ENCODE results near the gene CADM1.

CADM1 gene

GRCh38 chr11:115153135-115153534, 351.1 kb downstream of the CADM1 start:
- Histone ChIP-seq H3K36me3 (ENCODE audit: control insufficient read depth, insufficient read depth, low read length) (no peaks in the 10 kb centered on the region), H3K27ac (ENCODE audit: low read depth, low read length) (no peak overlapping the region), H3K9me3 (ENCODE audit: control insufficient read depth, insufficient read depth, low read length) (no peaks in the 10 kb centered on the region), H3K4me1 (ENCODE audit: control insufficient read depth, insufficient read depth, low read length) (no peaks in the 10 kb centered on the region), H3K9ac (ENCODE audit: low read depth, low read length) (no peak overlapping the region), H3K4me3 (ENCODE audit: low read depth, low read length) (no peak overlapping the region), H3K27me3 (ENCODE audit: control insufficient read depth, insufficient read depth, low read length) (no peaks in the 10 kb centered on the region)

- Histone ChIP-seq H3K27me3 (ENCODE audit: control insufficient read depth, insufficient read depth, low read length) (no peaks in the 10 kb centered on the region), H3K4me1 (ENCODE audit: control insufficient read depth, insufficient read depth, low read length) (no peaks in the 10 kb centered on the region), H3K4me3 (ENCODE audit: low read depth, low read length) (no peak overlapping the region), H3K36me3 (ENCODE audit: control insufficient read depth, insufficient read depth, low read length) (no peaks in the 10 kb centered on the region), H3K9me3 (ENCODE audit: control insufficient read depth, insufficient read depth, low read length) (no peaks in the 10 kb centered on the region), H3K9ac (ENCODE audit: low read depth, low read length) (no peak overlapping the region), H3K27ac (ENCODE audit: low read depth, low read length) (no peak overlapping the region)
Observed at GRCh38 chr11:115151010-115151409, 353.2 kb downstream of the CADM1 start.

- no peak overlapping the region for H3K27ac ChIP-seq (ENCODE audit: low read depth, low read length)
- H3K9me3 ChIP-seq (ENCODE audit: control insufficient read depth, insufficient read depth, low read length) = no peaks in the 10 kb centered on the region
- H3K4me3 ChIP-seq (ENCODE audit: low read depth, low read length) = no peak overlapping the region
- H3K27me3 ChIP-seq (ENCODE audit: control insufficient read depth, insufficient read depth, low read length) = no peaks in the 10 kb centered on the region
- no peaks in the 10 kb centered on the region for H3K4me1 ChIP-seq (ENCODE audit: control insufficient read depth, insufficient read depth, low read length)
- no peaks in the 10 kb centered on the region for H3K36me3 ChIP-seq (ENCODE audit: control insufficient read depth, insufficient read depth, low read length)
- no peak overlapping the region for H3K9ac ChIP-seq (ENCODE audit: low read depth, low read length)
Observed at GRCh38 chr11:115148691-115149090, 355.5 kb downstream of the CADM1 start.

DNA sequence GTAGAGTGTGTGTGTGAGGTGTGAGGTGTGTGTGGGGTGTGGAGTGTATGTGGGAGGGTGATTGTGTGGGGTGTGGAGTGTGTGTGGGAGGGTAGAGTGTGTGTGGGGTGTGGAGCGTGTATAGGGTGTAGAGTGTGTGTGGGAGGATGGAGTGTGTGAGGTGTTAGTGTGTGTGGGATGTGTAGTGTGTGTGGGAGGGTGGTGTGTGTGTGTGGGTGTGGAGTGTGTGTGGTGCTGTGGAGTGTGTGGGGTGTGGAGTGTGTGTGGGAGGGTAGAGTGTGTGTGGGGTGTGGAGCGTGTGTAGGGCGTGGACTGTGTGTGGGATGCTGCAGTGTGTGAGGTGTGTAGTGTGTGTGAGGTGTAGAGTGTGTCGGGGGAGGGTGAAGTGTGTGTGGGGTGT, 356.1 kb downstream of the CADM1 start:
- no peak overlapping the region for H3K27ac ChIP-seq (ENCODE audit: low read depth, low read length)
- H3K4me1 ChIP-seq (ENCODE audit: control insufficient read depth, insufficient read depth, low read length) = no peaks in the 10 kb centered on the region
- no peak overlapping the region for H3K9ac ChIP-seq (ENCODE audit: low read depth, low read length)
- no peaks in the 10 kb centered on the region for H3K36me3 ChIP-seq (ENCODE audit: control insufficient read depth, insufficient read depth, low read length)
- no peak overlapping the region for H3K4me3 ChIP-seq (ENCODE audit: low read depth, low read length)
- no peaks in the 10 kb centered on the region for H3K27me3 ChIP-seq (ENCODE audit: control insufficient read depth, insufficient read depth, low read length)
- no peaks in the 10 kb centered on the region for H3K9me3 ChIP-seq (ENCODE audit: control insufficient read depth, insufficient read depth, low read length)

DNA sequence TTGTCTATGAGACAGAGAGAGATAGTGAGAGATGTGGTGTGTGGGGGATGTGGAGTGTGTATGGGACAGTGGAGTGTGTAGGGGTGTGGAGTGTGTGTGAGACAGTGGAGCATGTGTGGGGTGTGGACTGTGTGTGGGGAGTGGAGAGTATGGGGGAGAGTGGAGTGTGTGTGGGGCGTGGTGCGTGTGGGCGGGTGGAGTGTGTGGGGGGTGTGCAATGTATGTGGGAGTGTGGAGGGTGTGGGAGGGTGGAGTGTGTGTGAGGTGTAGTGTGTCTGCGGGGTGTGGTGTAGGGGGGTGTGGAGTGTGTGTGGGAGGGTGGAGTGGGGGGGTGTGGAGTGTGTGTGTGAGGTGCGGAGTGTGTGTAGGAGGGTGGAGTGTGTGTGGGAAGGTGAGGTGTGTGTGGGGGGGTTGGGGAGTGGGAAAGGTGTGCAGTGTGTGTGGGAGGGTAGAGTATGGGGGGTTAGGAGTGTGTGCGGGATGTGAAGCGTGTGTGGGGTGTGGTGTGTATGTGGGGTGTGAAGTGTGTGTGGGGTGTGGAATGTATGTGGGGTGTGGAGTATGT, 356.9 kb downstream of the CADM1 start:
- no peaks in the 10 kb centered on the region for H3K36me3 ChIP-seq (ENCODE audit: control insufficient read depth, insufficient read depth, low read length)

GRCh38 chr11:115146425-115146824, 357.8 kb downstream of the CADM1 start:
- Histone ChIP-seq H3K9ac (ENCODE audit: low read depth, low read length) (no peak overlapping the region), H3K36me3 (ENCODE audit: control insufficient read depth, insufficient read depth, low read length) (no peaks in the 10 kb centered on the region), H3K9me3 (ENCODE audit: control insufficient read depth, insufficient read depth, low read length) (no peaks in the 10 kb centered on the region), H3K4me1 (ENCODE audit: control insufficient read depth, insufficient read depth, low read length) (no peaks in the 10 kb centered on the region), H3K4me3 (ENCODE audit: low read depth, low read length) (no peak overlapping the region), H3K27ac (ENCODE audit: low read depth, low read length) (no peak overlapping the region), H3K27me3 (ENCODE audit: control insufficient read depth, insufficient read depth, low read length) (no peaks in the 10 kb centered on the region)

More for the DNA sequence above, 356.9 kb downstream of the CADM1 start:
- H3K27me3 ChIP-seq (ENCODE audit: control insufficient read depth, insufficient read depth, low read length) = no peaks in the 10 kb centered on the region
- H3K4me3 ChIP-seq (ENCODE audit: low read depth, low read length) = no peak overlapping the region
- H3K9me3 ChIP-seq (ENCODE audit: control insufficient read depth, insufficient read depth, low read length) = no peaks in the 10 kb centered on the region
- H3K4me1 ChIP-seq (ENCODE audit: control insufficient read depth, insufficient read depth, low read length) = no peaks in the 10 kb centered on the region
- no peak overlapping the region for H3K9ac ChIP-seq (ENCODE audit: low read depth, low read length)
- H3K27ac ChIP-seq (ENCODE audit: low read depth, low read length) = no peak overlapping the region

DNA sequence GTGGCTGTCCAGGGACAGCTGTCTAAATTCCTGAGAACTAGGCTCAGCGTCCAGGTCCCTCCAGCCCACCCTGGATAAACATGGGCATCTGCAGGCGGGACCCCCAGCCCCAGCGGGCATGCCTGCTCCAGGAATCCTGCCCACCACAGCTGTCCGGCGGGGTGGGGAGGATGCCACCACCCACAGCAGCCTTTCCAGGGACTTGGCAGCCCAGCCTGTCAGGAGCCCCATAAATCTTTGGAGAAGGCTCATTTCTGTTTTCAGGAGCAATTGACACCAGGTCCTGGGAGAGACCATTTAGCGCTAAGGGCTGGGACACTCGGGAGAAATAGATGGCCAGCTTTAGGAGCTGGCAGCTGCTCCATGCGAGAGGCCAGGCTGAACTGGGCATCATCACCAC, 358.9 kb downstream of the CADM1 start:
- Histone ChIP-seq H3K27ac (ENCODE audit: low read depth, low read length) (no peak overlapping the region), H3K4me1 (ENCODE audit: control insufficient read depth, insufficient read depth, low read length) (no peaks in the 10 kb centered on the region), H3K9ac (ENCODE audit: low read depth, low read length) (no peak overlapping the region), H3K9me3 (ENCODE audit: control insufficient read depth, insufficient read depth, low read length) (no peaks in the 10 kb centered on the region), H3K27me3 (ENCODE audit: control insufficient read depth, insufficient read depth, low read length) (no peaks in the 10 kb centered on the region), H3K36me3 (ENCODE audit: control insufficient read depth, insufficient read depth, low read length) (no peaks in the 10 kb centered on the region), H3K4me3 (ENCODE audit: low read depth, low read length) (no peak overlapping the region)

DNA sequence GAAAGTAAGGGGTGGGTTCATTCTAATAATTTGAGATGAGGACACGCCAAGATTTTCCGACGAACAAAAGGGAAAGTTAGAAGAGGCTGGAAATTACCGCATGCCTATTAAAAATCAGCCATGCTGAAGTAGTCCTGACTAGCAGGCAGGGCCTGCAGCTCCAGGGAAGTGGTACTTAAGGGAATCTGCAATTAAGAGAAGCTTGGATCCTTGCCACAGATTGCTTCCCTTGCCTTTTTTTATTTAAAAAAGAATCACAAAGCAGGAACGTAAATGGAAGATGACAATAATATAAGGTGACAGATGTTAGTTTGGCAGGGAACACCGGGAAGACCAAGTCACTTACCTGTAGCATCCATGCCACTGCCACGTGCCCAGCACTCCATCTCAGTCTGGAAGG, 359.3 kb downstream of the CADM1 start:
- Histone ChIP-seq H3K36me3 (ENCODE audit: control insufficient read depth, insufficient read depth, low read length) (no peaks in the 10 kb centered on the region), H3K9ac (ENCODE audit: low read depth, low read length) (no peak overlapping the region), H3K27ac (ENCODE audit: low read depth, low read length) (no peak overlapping the region), H3K27me3 (ENCODE audit: control insufficient read depth, insufficient read depth, low read length) (no peaks in the 10 kb centered on the region), H3K9me3 (ENCODE audit: control insufficient read depth, insufficient read depth, low read length) (no peaks in the 10 kb centered on the region), H3K4me1 (ENCODE audit: control insufficient read depth, insufficient read depth, low read length) (no peaks in the 10 kb centered on the region), H3K4me3 (ENCODE audit: low read depth, low read length) (no peak overlapping the region)

GRCh38 chr11:115144014-115144413, 360.2 kb downstream of the CADM1 start:
- Histone ChIP-seq H3K4me3 (ENCODE audit: low read depth, low read length) (no peak overlapping the region), H3K9me3 (ENCODE audit: control insufficient read depth, insufficient read depth, low read length) (no peaks in the 10 kb centered on the region), H3K27ac (ENCODE audit: low read depth, low read length) (no peak overlapping the region), H3K9ac (ENCODE audit: low read depth, low read length) (no peak overlapping the region), H3K27me3 (ENCODE audit: control insufficient read depth, insufficient read depth, low read length) (no peaks in the 10 kb centered on the region), H3K36me3 (ENCODE audit: control insufficient read depth, insufficient read depth, low read length) (no peaks in the 10 kb centered on the region), H3K4me1 (ENCODE audit: control insufficient read depth, insufficient read depth, low read length) (no peaks in the 10 kb centered on the region)

- no peak overlapping the region for H3K9ac ChIP-seq (ENCODE audit: low read depth, low read length)
- H3K4me3 ChIP-seq (ENCODE audit: low read depth, low read length) = no peak overlapping the region
- no peaks in the 10 kb centered on the region for H3K4me1 ChIP-seq (ENCODE audit: control insufficient read depth, insufficient read depth, low read length)
- H3K27ac ChIP-seq (ENCODE audit: low read depth, low read length) = no peak overlapping the region
- H3K9me3 ChIP-seq (ENCODE audit: control insufficient read depth, insufficient read depth, low read length) = no peaks in the 10 kb centered on the region
- no peaks in the 10 kb centered on the region for H3K27me3 ChIP-seq (ENCODE audit: control insufficient read depth, insufficient read depth, low read length)
- H3K36me3 ChIP-seq (ENCODE audit: control insufficient read depth, insufficient read depth, low read length) = no peaks in the 10 kb centered on the region
Observed at GRCh38 chr11:115141231-115142114, 362.7 kb downstream of the CADM1 start.

- H3K27me3 ChIP-seq (ENCODE audit: control insufficient read depth, insufficient read depth, low read length) = no peaks in the 10 kb centered on the region
Observed at GRCh38 chr11:115135936-115136335, 368.3 kb downstream of the CADM1 start.

More at GRCh38 chr11:115135936-115136335, 368.3 kb downstream of the CADM1 start:
- no peak overlapping the region for H3K4me3 ChIP-seq (ENCODE audit: low read depth, low read length)
- H3K4me1 ChIP-seq (ENCODE audit: control insufficient read depth, insufficient read depth, low read length) = no peaks in the 10 kb centered on the region
- H3K9me3 ChIP-seq (ENCODE audit: control insufficient read depth, insufficient read depth, low read length) = no peaks in the 10 kb centered on the region
- H3K27ac ChIP-seq (ENCODE audit: low read depth, low read length) = no peak overlapping the region
- no peaks in the 10 kb centered on the region for H3K36me3 ChIP-seq (ENCODE audit: control insufficient read depth, insufficient read depth, low read length)
- H3K9ac ChIP-seq (ENCODE audit: low read depth, low read length) = no peak overlapping the region
